Vagina (tissue), 2 donors: ENCODE results near the gene DNAJC11. TPM values are rescaled to one million over a fixed set of nuclear protein-coding genes. Genes with fewer than 3 reads are reported as not detected.

Experiments
- DNase-seq, 2 donors: peaks; one replicate each; pipeline ENCODE4 v3.0.0-alpha.2; 2017; ENCODE audit errors: extremely low spot score in 2 of 2
- H3K27ac ChIP-seq: fragments of 200-600 bp; sonication (generic); one replicate; pipeline ENCODE4 v1.5.1; 2019
- H3K27me3 ChIP-seq: fragments of 200-600 bp; sonication (generic); one replicate; pipeline ENCODE4 v1.5.1; 2019
- H3K36me3 ChIP-seq, 2 donors: fragments of 200-600 bp; sonication (generic); one replicate each; pipeline ENCODE4 v1.5.1; 2017 to 2019
- H3K4me1 ChIP-seq: fragments of 200-600 bp; sonication (generic); one replicate; pipeline ENCODE4 v1.5.1; 2019
- H3K4me3 ChIP-seq, 2 donors: fragments of 200-600 bp; sonication (generic); 1 replicate in 1 of 2; 2 replicates in 1 of 2; pipeline ENCODE4 v1.5.1; 2016 to 2019
- H3K9me3 ChIP-seq: fragments of 200-600 bp; sonication (generic); one replicate; pipeline ENCODE4 v1.5.1; 2019
- POLR2A ChIP-seq, 2 donors: fragments of 450-650 bp; IDR thresholded peaks; one replicate each; pipeline ENCODE4 v1.6.1; 2017; ENCODE audit warnings: antibody characterized with exemption in 2 of 2, mild to moderate bottlenecking in 2 of 2, moderate library complexity in 2 of 2
- POLR2AphosphoS5 ChIP-seq, 2 donors: sonication (generic); formaldehyde crosslinking; IDR thresholded peaks; one replicate each; pipeline ENCODE4 v1.9.0; 2017; ENCODE audit warnings: antibody characterized with exemption in 2 of 2, mild to moderate bottlenecking in 2 of 2, low read depth in 1 of 2; ENCODE audit not compliant: insufficient read depth in 1 of 2
- intact Hi-C: fragments of 100-400 bp; cut with DNase I; formaldehyde crosslinking; loops from one replicate; pipeline ENCODE4 v1.15.1; 2023
- total RNA-seq: library from RNA; depleted of rRNA; stranded (reverse); fragments of >200 nt; gene quantifications from one replicate; pipeline ENCODE4 v1.2.3, GENCODE V29; 2016
- TF ChIP-seq, protein P1 (sequence below), 3 experiments: fragments of 450-650 bp in 2 of 3; fragments of 200-600 bp in 1 of 3; sonication (generic) in 1 of 3; IDR thresholded peaks; one replicate each; pipeline ENCODE4 v1.5.1; 2017 to 2019; ENCODE audit warnings: antibody characterized with exemption in 3 of 3, mild to moderate bottlenecking in 2 of 3, moderate library complexity in 2 of 3

The DNAJC11 gene
- total RNA-seq, 1 donor from 2014 or later: 29.2 TPM

GRCh38 chr1:6594977-6595740, 106.5 kb downstream of the DNAJC11 start:
- TF ChIP-seq POLR2A (IDR thresholded peaks at IDR 0.05) (no peak), POLR2AphosphoS5 (IDR thresholded peaks at IDR 0.05; ENCODE audit: insufficient read depth in 1 of 2, low read depth in 1 of 2) (no peak)
- TF ChIP-seq, protein P1, sequence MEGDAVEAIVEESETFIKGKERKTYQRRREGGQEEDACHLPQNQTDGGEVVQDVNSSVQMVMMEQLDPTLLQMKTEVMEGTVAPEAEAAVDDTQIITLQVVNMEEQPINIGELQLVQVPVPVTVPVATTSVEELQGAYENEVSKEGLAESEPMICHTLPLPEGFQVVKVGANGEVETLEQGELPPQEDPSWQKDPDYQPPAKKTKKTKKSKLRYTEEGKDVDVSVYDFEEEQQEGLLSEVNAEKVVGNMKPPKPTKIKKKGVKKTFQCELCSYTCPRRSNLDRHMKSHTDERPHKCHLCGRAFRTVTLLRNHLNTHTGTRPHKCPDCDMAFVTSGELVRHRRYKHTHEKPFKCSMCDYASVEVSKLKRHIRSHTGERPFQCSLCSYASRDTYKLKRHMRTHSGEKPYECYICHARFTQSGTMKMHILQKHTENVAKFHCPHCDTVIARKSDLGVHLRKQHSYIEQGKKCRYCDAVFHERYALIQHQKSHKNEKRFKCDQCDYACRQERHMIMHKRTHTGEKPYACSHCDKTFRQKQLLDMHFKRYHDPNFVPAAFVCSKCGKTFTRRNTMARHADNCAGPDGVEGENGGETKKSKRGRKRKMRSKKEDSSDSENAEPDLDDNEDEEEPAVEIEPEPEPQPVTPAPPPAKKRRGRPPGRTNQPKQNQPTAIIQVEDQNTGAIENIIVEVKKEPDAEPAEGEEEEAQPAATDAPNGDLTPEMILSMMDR (IDR thresholded peaks at IDR 0.05): no peak
- H3K4me3 ChIP-seq: no peak overlapping the region
- H3K27ac ChIP-seq: no peak overlapping the region
- intact Hi-C loops: no loop called here
- H3K36me3 ChIP-seq: peaks cover 0 to 87% of the 10 kb centered on the region in 2 donors
- no peaks in the 10 kb centered on the region for H3K27me3 ChIP-seq
- peaks cover 79% of the 10 kb centered on the region for H3K4me1 ChIP-seq
- no peaks in the 10 kb centered on the region for H3K9me3 ChIP-seq
- no peak for DNase-seq

GRCh38 chr1:6593810-6594209, 107.8 kb downstream of the DNAJC11 start:
- TF ChIP-seq POLR2A (IDR thresholded peaks at IDR 0.05) (no peak), POLR2AphosphoS5 (IDR thresholded peaks at IDR 0.05; ENCODE audit: insufficient read depth in 1 of 2, low read depth in 1 of 2) (no peak)
- TF ChIP-seq, protein P1 (IDR thresholded peaks at IDR 0.05): no peak
- DNase-seq: no peak
- no peak overlapping the region for H3K27ac ChIP-seq
- intact Hi-C loops: no loop called here
- no peaks in the 10 kb centered on the region for H3K27me3 ChIP-seq
- H3K9me3 ChIP-seq: no peaks in the 10 kb centered on the region
- H3K4me1 ChIP-seq: peaks cover 79% of the 10 kb centered on the region
- no peak overlapping the region for H3K4me3 ChIP-seq
- H3K36me3 ChIP-seq: peaks cover 0 to 95% of the 10 kb centered on the region in 2 donors

DNA sequence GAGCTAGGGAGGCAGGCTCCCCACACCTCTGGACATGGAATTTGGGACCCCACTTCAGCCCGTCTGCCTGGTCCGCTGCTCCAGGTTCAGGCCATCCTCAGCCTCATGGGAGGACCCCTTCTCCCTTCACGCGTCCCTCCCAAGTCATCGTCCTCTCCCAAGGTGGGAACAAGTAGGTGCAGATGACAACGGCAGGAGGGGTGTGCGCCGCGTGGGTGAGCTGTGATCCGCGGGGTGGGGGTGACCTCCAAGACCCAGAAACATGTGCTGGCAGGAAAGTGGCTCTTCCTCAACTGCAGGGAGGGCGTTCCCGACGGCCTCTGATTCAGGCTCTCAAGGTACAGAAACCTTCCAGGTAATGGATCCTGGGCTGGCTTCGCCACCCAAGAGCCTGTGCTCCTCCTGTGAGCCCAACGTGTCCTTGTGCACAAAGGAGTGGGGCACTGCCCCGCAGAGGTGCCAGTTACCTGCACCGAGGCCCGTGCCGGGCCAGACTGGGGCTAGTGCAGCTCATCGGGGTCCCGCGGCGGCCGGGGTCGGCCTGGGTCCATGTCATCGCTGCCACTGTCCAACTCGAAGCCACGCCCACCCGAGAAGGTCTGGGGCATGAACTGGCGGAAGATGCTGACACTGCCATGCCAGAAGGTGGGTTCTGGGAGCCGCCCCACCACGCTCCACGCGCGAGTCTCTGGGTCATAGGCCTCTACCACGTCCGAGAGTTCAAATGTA, 108.6 kb downstream of the DNAJC11 start:
- Histone ChIP-seq H3K27ac (no peak overlapping the region), H3K9me3 (no peaks in the 10 kb centered on the region), H3K27me3 (no peaks in the 10 kb centered on the region), H3K36me3 (peaks cover 0 to 96% of the 10 kb centered on the region in 2 donors), H3K4me1 (peaks cover 79% of the 10 kb centered on the region), H3K4me3 (no peak overlapping the region)
- intact Hi-C loops: no loop called here
- DNase-seq: no peak
- TF ChIP-seq, protein P1 (IDR thresholded peaks at IDR 0.05): no peak
- TF ChIP-seq POLR2A (IDR thresholded peaks at IDR 0.05) (no peak), POLR2AphosphoS5 (IDR thresholded peaks at IDR 0.05; ENCODE audit: insufficient read depth in 1 of 2, low read depth in 1 of 2) (no peak)

GRCh38 chr1:6592441-6592840, 109.2 kb downstream of the DNAJC11 start:
- Histone ChIP-seq H3K36me3 (peaks cover 0 to 91% of the 10 kb centered on the region in 2 donors), H3K4me3 (no peak overlapping the region), H3K9me3 (no peaks in the 10 kb centered on the region), H3K4me1 (peaks cover 77% of the 10 kb centered on the region), H3K27ac (no peak overlapping the region), H3K27me3 (no peaks in the 10 kb centered on the region)
- TF ChIP-seq POLR2A (IDR thresholded peaks at IDR 0.05) (no peak), POLR2AphosphoS5 (IDR thresholded peaks at IDR 0.05; ENCODE audit: insufficient read depth in 1 of 2, low read depth in 1 of 2) (no peak)
- TF ChIP-seq, protein P1 (IDR thresholded peaks at IDR 0.05): no peak
- intact Hi-C loops: no loop called here
- DNase-seq: no peak
